ENCODE data around the gene NAP1L1. TPM values are rescaled to one million over a fixed set of nuclear protein-coding genes. Genes with fewer than 3 reads are reported as not detected.

Gene NAP1L1
- total RNA-seq, 2 experiments from 2014 or later = 646 to 654 TPM

DNA sequence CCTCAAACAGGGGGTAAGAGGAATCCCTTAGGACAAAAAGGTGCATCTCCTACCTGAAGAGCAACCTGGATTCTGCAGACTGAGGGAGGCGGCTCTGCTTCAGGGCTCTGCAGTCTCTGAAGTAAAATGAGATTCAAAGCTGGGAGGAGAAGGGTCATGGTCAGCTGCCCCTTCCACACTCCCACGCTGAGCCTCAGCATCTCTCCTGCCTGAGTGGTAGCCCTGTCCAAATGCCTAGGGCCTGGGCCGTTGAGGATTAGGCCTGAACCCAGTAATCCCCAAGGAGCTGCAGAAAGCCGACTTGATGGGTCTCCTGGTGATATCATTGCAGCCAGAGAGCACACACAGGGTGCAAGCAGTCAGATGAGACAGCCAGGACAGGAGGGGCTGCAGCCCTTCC, 71.8 kb downstream of the NAP1L1 start:
- POLR2A ChIA-PET = no interaction called here
- TF ChIP-seq, protein P1, sequence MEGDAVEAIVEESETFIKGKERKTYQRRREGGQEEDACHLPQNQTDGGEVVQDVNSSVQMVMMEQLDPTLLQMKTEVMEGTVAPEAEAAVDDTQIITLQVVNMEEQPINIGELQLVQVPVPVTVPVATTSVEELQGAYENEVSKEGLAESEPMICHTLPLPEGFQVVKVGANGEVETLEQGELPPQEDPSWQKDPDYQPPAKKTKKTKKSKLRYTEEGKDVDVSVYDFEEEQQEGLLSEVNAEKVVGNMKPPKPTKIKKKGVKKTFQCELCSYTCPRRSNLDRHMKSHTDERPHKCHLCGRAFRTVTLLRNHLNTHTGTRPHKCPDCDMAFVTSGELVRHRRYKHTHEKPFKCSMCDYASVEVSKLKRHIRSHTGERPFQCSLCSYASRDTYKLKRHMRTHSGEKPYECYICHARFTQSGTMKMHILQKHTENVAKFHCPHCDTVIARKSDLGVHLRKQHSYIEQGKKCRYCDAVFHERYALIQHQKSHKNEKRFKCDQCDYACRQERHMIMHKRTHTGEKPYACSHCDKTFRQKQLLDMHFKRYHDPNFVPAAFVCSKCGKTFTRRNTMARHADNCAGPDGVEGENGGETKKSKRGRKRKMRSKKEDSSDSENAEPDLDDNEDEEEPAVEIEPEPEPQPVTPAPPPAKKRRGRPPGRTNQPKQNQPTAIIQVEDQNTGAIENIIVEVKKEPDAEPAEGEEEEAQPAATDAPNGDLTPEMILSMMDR (IDR thresholded peaks at IDR 0.05) = no peak

DNA sequence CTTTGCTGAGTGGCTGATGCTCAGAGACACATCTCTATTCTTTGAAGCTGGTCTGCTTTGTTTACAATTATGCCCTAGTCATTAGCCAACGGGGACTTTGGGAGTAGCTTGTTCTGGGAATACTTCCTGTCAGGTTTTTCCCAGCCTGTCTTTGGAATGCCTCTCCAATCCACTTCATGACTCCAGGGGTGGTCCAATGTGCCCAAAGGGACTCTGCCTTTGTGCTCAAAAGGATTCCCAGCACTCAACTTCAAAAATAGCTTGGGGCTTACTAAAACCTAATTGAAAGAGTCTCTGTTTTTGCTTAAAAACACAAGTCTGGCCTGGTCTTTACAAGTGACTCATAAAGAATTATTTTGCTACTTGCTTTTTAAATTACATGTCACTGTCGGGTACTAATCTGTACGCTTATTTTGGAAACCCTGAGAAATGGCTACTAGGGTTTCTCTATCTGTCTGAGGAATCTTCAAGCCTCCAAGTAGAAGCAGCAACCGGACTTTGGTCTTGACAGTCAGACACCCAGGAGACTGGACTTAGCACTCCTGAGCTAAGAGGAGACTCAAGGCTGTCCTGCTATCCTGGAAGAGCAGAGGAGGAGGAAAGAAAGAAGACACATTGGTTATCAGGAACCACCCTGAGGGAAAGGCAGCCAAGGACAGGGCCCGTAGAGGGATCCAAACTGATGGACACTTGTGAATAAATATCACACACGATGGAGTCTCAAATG, 73.6 kb downstream of the NAP1L1 start:
- no peaks in the 10 kb centered on the region for H3K27me3 Mint-ChIP-seq
- ATAC-seq (ENCODE audit: poor library complexity) (no peak), DNase-seq (no peak)
- no peaks in the 10 kb centered on the region for H3K4me1 Mint-ChIP-seq (ENCODE audit: low read depth)
- TF ChIP-seq, protein P1 (IDR thresholded peaks at IDR 0.05) = no peak
- no peak overlapping the region for H3K4me3 Mint-ChIP-seq
- no peak overlapping the region for H3K4me3 ChIP-seq (ENCODE audit: low read length)
- no peaks in the 10 kb centered on the region for H3K9me3 Mint-ChIP-seq
- no peaks in the 10 kb centered on the region for H3K9me3 ChIP-seq (ENCODE audit: control insufficient read depth in 1 of 2, insufficient read depth in 1 of 2, low read length in 2 of 2)
- no peak overlapping the region for H3K27ac ChIP-seq (ENCODE audit: low read depth in 1 of 2, low read length in 2 of 2)
- no peaks in the 10 kb centered on the region for H3K36me3 ChIP-seq (ENCODE audit: insufficient read depth, low read length)
- intact Hi-C loops (cut with DNase I, micrococcal nuclease) = no loop called here
- H3K27ac Mint-ChIP-seq = no peak overlapping the region
- no peaks in the 10 kb centered on the region for H3K36me3 Mint-ChIP-seq (ENCODE audit: low read depth)
- no peaks in the 10 kb centered on the region for H3K27me3 ChIP-seq (ENCODE audit: control insufficient read depth in 1 of 2, insufficient read depth in 2 of 2, low read length in 2 of 2)
- POLR2A ChIA-PET = no interaction called here
- CTCF ChIA-PET = interaction anchor here (0.6 kb wide), 2 partner anchors 181 to 784 kb away, joined by 3 read pairs; no protein-coding TSS in a partner anchor
- no peaks in the 10 kb centered on the region for H3K4me1 ChIP-seq (ENCODE audit: insufficient read depth, low read length)

More for the DNA sequence above, 71.8 kb downstream of the NAP1L1 start:
- no peak for DNase-seq
- Mint-ChIP-seq H3K27me3 (no peaks in the 10 kb centered on the region), H3K36me3 (ENCODE audit: low read depth) (no peaks in the 10 kb centered on the region), H3K9me3 (no peaks in the 10 kb centered on the region), H3K27ac (no peak overlapping the region), H3K4me1 (ENCODE audit: low read depth) (no peaks in the 10 kb centered on the region), H3K4me3 (no peak overlapping the region)
- H3K4me1 ChIP-seq (ENCODE audit: insufficient read depth, low read length) = no peaks in the 10 kb centered on the region
- CTCF ChIA-PET = interaction anchor here (1.4 to 1.7 kb wide), 2 partner anchors 19 to 21 kb away, joined by 3 to 5 read pairs; partner anchors contain the start of gene PHLDA1
- H3K4me3 ChIP-seq (ENCODE audit: low read length) = no peak overlapping the region
- no peaks in the 10 kb centered on the region for H3K9me3 ChIP-seq (ENCODE audit: control insufficient read depth in 1 of 2, insufficient read depth in 1 of 2, low read length in 2 of 2)
- H3K27ac ChIP-seq (ENCODE audit: low read depth in 1 of 2, low read length in 2 of 2) = no peak overlapping the region
- no peaks in the 10 kb centered on the region for H3K27me3 ChIP-seq (ENCODE audit: control insufficient read depth in 1 of 2, insufficient read depth in 2 of 2, low read length in 2 of 2)
- intact Hi-C loops (cut with DNase I, micrococcal nuclease) = no loop called here
- no peak for ATAC-seq (ENCODE audit: poor library complexity)
- no peaks in the 10 kb centered on the region for H3K36me3 ChIP-seq (ENCODE audit: insufficient read depth, low read length)

DNA sequence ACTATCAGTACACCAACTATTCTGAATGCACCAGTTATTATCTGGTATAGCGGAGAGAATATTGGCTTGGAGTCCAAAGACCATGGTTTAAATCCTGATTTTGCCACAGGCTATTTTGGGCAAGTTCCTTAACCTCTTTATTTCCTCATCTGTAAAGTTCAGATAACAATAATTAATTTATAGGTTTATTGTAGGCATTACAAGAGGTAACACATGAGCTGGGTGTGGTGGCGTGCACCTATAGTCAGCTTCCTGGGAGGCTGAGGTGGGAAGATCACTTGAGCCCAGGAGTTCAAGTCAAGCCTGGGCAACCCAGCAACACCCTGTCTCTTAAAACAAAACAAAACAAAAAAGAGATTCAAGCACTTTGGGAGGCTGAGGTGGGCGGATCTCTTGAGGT, 76.1 kb downstream of the NAP1L1 start:
- Histone ChIP-seq H3K27ac (ENCODE audit: low read depth in 1 of 2, low read length in 2 of 2) (no peak overlapping the region), H3K27me3 (ENCODE audit: control insufficient read depth in 1 of 2, insufficient read depth in 2 of 2, low read length in 2 of 2) (no peaks in the 10 kb centered on the region), H3K36me3 (ENCODE audit: insufficient read depth, low read length) (no peaks in the 10 kb centered on the region), H3K9me3 (ENCODE audit: control insufficient read depth in 1 of 2, insufficient read depth in 1 of 2, low read length in 2 of 2) (no peaks in the 10 kb centered on the region), H3K4me3 (ENCODE audit: low read length) (no peak overlapping the region), H3K4me1 (ENCODE audit: insufficient read depth, low read length) (no peaks in the 10 kb centered on the region)
- ATAC-seq (ENCODE audit: poor library complexity) = no peak
- no peaks in the 10 kb centered on the region for H3K36me3 Mint-ChIP-seq (ENCODE audit: low read depth)
- TF ChIP-seq, protein P1 (IDR thresholded peaks at IDR 0.05) = no peak
- intact Hi-C loops (cut with DNase I, micrococcal nuclease) = no loop called here
- no peak overlapping the region for H3K4me3 Mint-ChIP-seq
- ChIA-PET CTCF (interaction anchor here (0.6 kb wide), 1 partner anchor 87 kb away, joined by 3 read pairs; no protein-coding TSS in a partner anchor), POLR2A (no interaction called here)
- no peak for DNase-seq
- no peaks in the 10 kb centered on the region for H3K27me3 Mint-ChIP-seq
- H3K27ac Mint-ChIP-seq = no peak overlapping the region
- peaks cover 3% of the 10 kb centered on the region for H3K9me3 Mint-ChIP-seq
- no peaks in the 10 kb centered on the region for H3K4me1 Mint-ChIP-seq (ENCODE audit: low read depth)

All from CD4-positive, alpha-beta T cell (primary cell).